Osteoblast (primary cell): Measurements from ENCODE around the gene ZC3H10. TPM values are rescaled to one million over a fixed set of nuclear protein-coding genes. Genes with fewer than 3 reads are reported as not detected.

ENCODE experiments used
- DNase-seq: peaks from one replicate; pipeline ENCODE4 v3.0.0; 2011; ENCODE audit warnings: low spot score, mixed read lengths; ENCODE audit not compliant: insufficient read length; ENCODE audit errors: missing footprints
- H2AFZ ChIP-seq: 2 replicates; pipeline ENCODE4 v1.6.0; 2011; ENCODE audit warnings: mild to moderate bottlenecking, low read length
- H3K27ac ChIP-seq: 2 replicates; pipeline ENCODE4 v1.5.1; 2011; ENCODE audit warnings: mild to moderate bottlenecking, low read depth, low read length, moderate library complexity
- H3K27me3 ChIP-seq: 2 replicates; pipeline ENCODE4 v1.6.0; 2012; ENCODE audit warnings: mild to moderate bottlenecking, control low read depth, inconsistent platforms, low read length, moderate library complexity; ENCODE audit not compliant: insufficient read depth
- H3K36me3 ChIP-seq: 2 replicates; pipeline ENCODE4 v1.5.1; 2011; ENCODE audit warnings: mild to moderate bottlenecking, low read length, control low read depth, moderate library complexity; ENCODE audit not compliant: insufficient read depth
- H3K4me1 ChIP-seq: 2 replicates; pipeline ENCODE4 v1.5.1; 2011; ENCODE audit warnings: mild to moderate bottlenecking, low read length, control low read depth, moderate library complexity; ENCODE audit not compliant: insufficient read depth
- H3K4me2 ChIP-seq: 2 replicates; pipeline ENCODE4 v1.6.0; 2011; ENCODE audit warnings: mild to moderate bottlenecking, low read length; ENCODE audit not compliant: insufficient read depth
- H3K4me3 ChIP-seq: fragments of 200-600 bp; sonication (generic); 3 replicates; pipeline ENCODE4 v1.5.1; 2012; ENCODE audit warnings: mild to moderate bottlenecking, low read length, inconsistent platforms; ENCODE audit not compliant: insufficient read depth
- H3K79me2 ChIP-seq: 2 replicates; pipeline ENCODE4 v1.6.0; 2012; ENCODE audit warnings: mild to moderate bottlenecking, low read length, control low read depth, inconsistent platforms; ENCODE audit not compliant: insufficient read depth
- H3K9me3 ChIP-seq: 2 replicates; pipeline ENCODE4 v1.5.1; 2011; ENCODE audit warnings: low read depth, low read length, control low read depth
- H4K20me1 ChIP-seq: 2 replicates; pipeline ENCODE4 v1.6.0; 2012; ENCODE audit warnings: mild to moderate bottlenecking, low read length, control low read depth; ENCODE audit not compliant: insufficient read depth
- CTCF ChIP-seq: IDR thresholded peaks from 2 replicates; pipeline ENCODE4 v1.5.1; 2011; ENCODE audit warnings: mild to moderate bottlenecking, low read depth, low read length, moderate library complexity; ENCODE audit errors: extremely low read depth
- total RNA-seq: library from RNA; depleted of rRNA; stranded (reverse); fragments of >200 nt; gene quantifications from 2 replicates; pipeline ENCODE4 v1.2.3, GENCODE V29; 2012

Gene ZC3H10
- total RNA-seq, 1 donor, result 9.0 TPM

- H3K27ac ChIP-seq, result no peak overlapping the region
- DNase-seq, result peak; percentile 54
- peaks cover 3% of the 10 kb centered on the region for H4K20me1 ChIP-seq
- H3K9me3 ChIP-seq, result no peaks in the 10 kb centered on the region
- H3K79me2 ChIP-seq, result peaks cover 36% of the 10 kb centered on the region
- peak overlapping the region; percentile 83 for H3K4me2 ChIP-seq
- H3K4me3 ChIP-seq, result peak overlapping the region; percentile 94
- H2AFZ ChIP-seq, result peak overlapping the region; percentile 88
- no peaks in the 10 kb centered on the region for H3K27me3 ChIP-seq
- TF ChIP-seq CTCF, result no peak
- peaks cover 17% of the 10 kb centered on the region for H3K36me3 ChIP-seq
- H3K4me1 ChIP-seq, result peaks cover 18% of the 10 kb centered on the region
These were observed 14.9 kb upstream of the ZC3H10 start for GRCh38 chr12:56103066-56103711.

GRCh38 chr12:56103823-56104108 lies 14.3 kb upstream of the ZC3H10 start:
- TF ChIP-seq CTCF, result no peak
- H4K20me1 ChIP-seq, result peaks cover 3% of the 10 kb centered on the region
- H3K4me2 ChIP-seq, result peak overlapping the region; percentile 83
- no peak for DNase-seq
- H2AFZ ChIP-seq, result peak overlapping the region; percentile 88
- peak overlapping the region; percentile 94 for H3K4me3 ChIP-seq
- no peaks in the 10 kb centered on the region for H3K9me3 ChIP-seq
- H3K27ac ChIP-seq, result peak overlapping the region; percentile 5
- peaks cover 23% of the 10 kb centered on the region for H3K36me3 ChIP-seq
- H3K27me3 ChIP-seq, result no peaks in the 10 kb centered on the region
- peaks cover 36% of the 10 kb centered on the region for H3K79me2 ChIP-seq
- H3K4me1 ChIP-seq, result peaks cover 18% of the 10 kb centered on the region

GRCh38 chr12:56104109-56104814 lies 13.8 kb upstream of the ZC3H10 start, which contains the start of gene PA2G4:
TSS of gene PA2G4 (plus strand) at chr12:56104559. CDS start at chr12:56104738, 179 bp downstream.
- Histone ChIP-seq H3K27me3 (no peaks in the 10 kb centered on the region), H4K20me1 (peaks cover 3% of the 10 kb centered on the region), H3K9me3 (no peaks in the 10 kb centered on the region), H2AFZ (peak within 1 kb of the TSS; percentile 95), H3K27ac (peak within 1 kb of the TSS; percentile 73), H3K79me2 (peaks cover 36% of the 10 kb centered on the region), H3K4me2 (peak within 1 kb of the TSS; percentile 83), H3K4me1 (peaks cover 18% of the 10 kb centered on the region), H3K4me3 (peak within 1 kb of the TSS; percentile 94), H3K36me3 (peaks cover 27% of the 10 kb centered on the region)
- DNase-seq, result peak; percentile 98
- TF ChIP-seq CTCF, result no peak
